PFSK-1 (cell line): ENCODE results near the gene PIK3R1.

Experiments used
- FOXP2 ChIP-seq: optimal IDR thresholded peaks from 2 replicates; pipeline ENCODE3; 2011; ENCODE audit warnings: borderline replicate concordance, control low read depth, inconsistent platforms; ENCODE audit not compliant: insufficient read depth; ENCODE audit errors: extremely low read length, extremely low read depth
- POLR2AphosphoS5 ChIP-seq: IDR thresholded peaks from 2 replicates; pipeline ENCODE4 v1.6.1; 2012; ENCODE audit warnings: low read depth, mild to moderate bottlenecking, control low read depth, low read length, moderate library complexity
- SIN3A ChIP-seq: IDR thresholded peaks from 2 replicates; pipeline ENCODE4 v1.6.1; 2012; ENCODE audit warnings: mild to moderate bottlenecking, low read length, moderate library complexity, borderline replicate concordance; ENCODE audit not compliant: insufficient read depth
- TAF1 ChIP-seq: IDR thresholded peaks from 2 replicates; pipeline ENCODE4 v1.6.1; 2012; ENCODE audit warnings: low read length, control low read depth, borderline replicate concordance; ENCODE audit not compliant: insufficient read depth
- TF ChIP-seq, protein P1 (sequence below), 2 experiments: IDR thresholded peaks; 2 replicates each; pipeline versions ENCODE4 v1.6.1 to v1.8.0; 2011 to 2012; ENCODE audit warnings: low read depth in 2 of 2, low read length in 2 of 2, control low read depth in 1 of 2, inconsistent platforms in 1 of 2, mild to moderate bottlenecking in 1 of 2, moderate library complexity in 1 of 2; ENCODE audit not compliant: insufficient read depth in 1 of 2

Gene PIK3R1

DNA sequence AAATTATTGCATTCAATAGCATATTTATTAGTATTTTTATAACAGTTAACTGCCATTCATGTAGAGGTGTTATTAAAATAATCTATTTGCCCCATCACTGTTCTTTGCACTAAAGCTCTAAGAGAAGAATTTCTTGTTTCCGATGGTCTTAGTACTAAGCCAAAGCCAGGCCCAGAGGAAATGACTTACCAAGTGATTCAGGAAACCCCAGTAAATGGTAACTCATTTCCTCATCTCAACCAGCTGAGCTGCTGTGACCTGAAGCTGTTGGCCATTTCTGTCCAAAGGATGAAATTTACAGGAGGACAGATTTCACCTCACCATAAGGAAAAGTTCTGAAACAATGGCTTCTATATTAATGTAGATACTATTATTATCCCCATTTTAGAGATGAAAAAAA is 117.0 kb downstream of the PIK3R1 start:
- TF ChIP-seq, protein P1, sequence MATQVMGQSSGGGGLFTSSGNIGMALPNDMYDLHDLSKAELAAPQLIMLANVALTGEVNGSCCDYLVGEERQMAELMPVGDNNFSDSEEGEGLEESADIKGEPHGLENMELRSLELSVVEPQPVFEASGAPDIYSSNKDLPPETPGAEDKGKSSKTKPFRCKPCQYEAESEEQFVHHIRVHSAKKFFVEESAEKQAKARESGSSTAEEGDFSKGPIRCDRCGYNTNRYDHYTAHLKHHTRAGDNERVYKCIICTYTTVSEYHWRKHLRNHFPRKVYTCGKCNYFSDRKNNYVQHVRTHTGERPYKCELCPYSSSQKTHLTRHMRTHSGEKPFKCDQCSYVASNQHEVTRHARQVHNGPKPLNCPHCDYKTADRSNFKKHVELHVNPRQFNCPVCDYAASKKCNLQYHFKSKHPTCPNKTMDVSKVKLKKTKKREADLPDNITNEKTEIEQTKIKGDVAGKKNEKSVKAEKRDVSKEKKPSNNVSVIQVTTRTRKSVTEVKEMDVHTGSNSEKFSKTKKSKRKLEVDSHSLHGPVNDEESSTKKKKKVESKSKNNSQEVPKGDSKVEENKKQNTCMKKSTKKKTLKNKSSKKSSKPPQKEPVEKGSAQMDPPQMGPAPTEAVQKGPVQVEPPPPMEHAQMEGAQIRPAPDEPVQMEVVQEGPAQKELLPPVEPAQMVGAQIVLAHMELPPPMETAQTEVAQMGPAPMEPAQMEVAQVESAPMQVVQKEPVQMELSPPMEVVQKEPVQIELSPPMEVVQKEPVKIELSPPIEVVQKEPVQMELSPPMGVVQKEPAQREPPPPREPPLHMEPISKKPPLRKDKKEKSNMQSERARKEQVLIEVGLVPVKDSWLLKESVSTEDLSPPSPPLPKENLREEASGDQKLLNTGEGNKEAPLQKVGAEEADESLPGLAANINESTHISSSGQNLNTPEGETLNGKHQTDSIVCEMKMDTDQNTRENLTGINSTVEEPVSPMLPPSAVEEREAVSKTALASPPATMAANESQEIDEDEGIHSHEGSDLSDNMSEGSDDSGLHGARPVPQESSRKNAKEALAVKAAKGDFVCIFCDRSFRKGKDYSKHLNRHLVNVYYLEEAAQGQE (IDR thresholded peaks at IDR 0.05; ENCODE audit: insufficient read depth in 1 of 2, low read depth in 2 of 2, low read length in 2 of 2) = no peak
- TF ChIP-seq SIN3A = no peak
- TF ChIP-seq POLR2AphosphoS5 = no peak
- no peak for TF ChIP-seq TAF1
- no peak for TF ChIP-seq FOXP2

DNA sequence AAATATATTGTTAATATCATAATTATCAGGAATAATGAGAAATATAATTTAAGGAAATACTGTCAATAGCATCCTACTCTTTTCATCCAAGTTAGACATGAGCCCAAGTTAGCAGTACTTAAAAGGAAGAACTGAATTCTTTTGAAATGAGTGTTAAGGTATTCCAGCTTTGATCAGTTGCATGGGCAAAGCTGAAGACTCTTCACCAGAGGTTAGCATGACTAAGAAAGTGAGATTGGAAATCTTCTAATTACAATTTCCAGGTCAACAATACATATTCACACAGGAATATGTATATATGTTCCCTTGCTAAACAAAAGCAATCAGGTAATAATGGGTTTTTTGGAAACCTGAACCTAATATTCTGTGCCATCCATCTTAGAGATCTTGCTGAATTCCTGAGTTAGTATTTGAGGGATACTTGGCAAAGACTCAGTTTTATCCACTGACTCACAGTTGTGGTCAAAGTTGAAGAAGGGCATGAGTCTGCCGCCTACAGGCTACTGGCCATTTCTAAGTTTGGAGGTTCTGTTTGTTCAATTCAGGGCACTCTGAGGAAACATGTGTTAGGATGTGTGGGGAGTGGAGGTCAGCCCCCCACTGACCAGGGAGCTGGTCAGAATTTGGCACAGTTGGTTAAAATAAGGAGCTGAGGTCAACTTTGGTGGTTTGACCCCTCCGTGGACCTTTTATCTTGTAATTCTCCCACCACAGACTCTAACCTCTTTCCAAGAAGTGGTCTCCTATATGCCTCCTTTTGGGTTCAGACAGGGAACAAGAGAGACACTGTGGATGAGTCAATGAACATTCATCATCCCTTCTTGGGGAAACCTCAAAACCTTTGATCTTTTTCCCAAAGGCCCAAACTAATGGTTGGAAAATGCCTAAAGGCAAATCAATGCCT is 118.3 kb downstream of the PIK3R1 start:
- no peak for TF ChIP-seq FOXP2
- TF ChIP-seq TAF1 = no peak
- no peak for TF ChIP-seq SIN3A

DNA sequence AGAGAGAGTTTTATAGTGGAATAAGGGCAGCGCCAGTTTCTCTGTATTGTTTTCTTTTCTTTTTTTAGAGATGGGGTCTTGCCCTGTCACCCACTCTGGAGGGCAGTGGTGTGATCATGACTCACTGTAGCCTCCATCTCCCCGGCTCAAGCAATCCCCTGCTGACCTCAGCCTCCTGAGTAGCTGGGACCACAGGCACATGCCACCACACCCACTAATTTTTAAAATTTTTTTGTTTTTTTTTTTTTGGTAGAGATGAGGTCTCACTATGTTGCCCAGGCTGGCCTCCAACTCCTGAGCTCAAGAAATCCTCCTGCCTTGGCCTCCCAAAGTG is 119.0 kb downstream of the PIK3R1 start:
- TF ChIP-seq FOXP2 = no peak
- TF ChIP-seq SIN3A = no peak
- no peak for TF ChIP-seq POLR2AphosphoS5
- TF ChIP-seq TAF1 = no peak
- TF ChIP-seq, protein P1 (IDR thresholded peaks at IDR 0.05; ENCODE audit: insufficient read depth in 1 of 2, low read depth in 2 of 2, low read length in 2 of 2) = no peak

DNA sequence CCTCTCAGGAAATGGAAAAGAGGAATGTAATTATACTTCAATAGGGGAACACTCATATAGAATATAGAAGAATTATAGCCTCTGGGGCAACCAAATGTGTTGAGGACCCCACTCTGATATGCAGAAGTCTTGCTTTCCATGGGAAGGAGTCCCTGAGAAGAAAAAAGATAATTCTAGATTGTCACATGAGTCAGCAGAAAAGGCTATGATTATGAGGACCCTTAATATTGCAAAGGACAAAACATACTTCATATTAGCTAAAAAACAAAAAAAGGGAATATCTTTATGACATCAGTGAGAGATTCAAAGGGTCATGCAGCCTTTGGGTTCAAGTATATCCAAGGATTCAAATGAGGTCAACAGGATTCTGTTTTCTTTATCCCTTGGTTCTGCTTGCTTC is 119.5 kb downstream of the PIK3R1 start:
- TF ChIP-seq POLR2AphosphoS5 (no peak), TAF1 (no peak), FOXP2 (no peak), SIN3A (no peak)
- TF ChIP-seq, protein P1 (IDR thresholded peaks at IDR 0.05; ENCODE audit: insufficient read depth in 1 of 2, low read depth in 2 of 2, low read length in 2 of 2) = no peak

DNA sequence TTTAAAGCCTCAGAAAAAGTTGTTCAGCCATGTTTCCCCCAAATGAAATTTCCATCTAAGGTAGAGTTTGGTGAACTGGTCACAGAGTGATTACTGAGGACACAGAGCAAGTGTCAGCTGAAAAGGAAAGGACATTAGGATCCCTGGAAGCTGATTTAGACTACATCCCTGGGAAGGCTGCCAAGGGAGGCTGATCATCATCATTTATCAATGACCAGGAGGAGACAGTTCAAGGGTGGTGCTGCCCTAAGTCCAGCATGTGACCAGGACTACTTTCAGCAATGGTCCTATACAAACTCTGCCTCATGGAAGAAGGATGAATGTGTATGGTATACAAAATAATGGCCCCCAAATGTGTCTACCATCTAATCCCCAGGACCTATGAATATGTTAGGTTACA is 120.6 kb downstream of the PIK3R1 start:
- TF ChIP-seq, protein P1 (IDR thresholded peaks at IDR 0.05; ENCODE audit: insufficient read depth in 1 of 2, low read depth in 2 of 2, low read length in 2 of 2) = no peak
- no peak for TF ChIP-seq TAF1
- no peak for TF ChIP-seq POLR2AphosphoS5
- no peak for TF ChIP-seq SIN3A
